ENCODE results near the gene F2RL2. TPM values are rescaled to one million over a fixed set of nuclear protein-coding genes. Genes with fewer than 3 reads are reported as not detected.

Gene F2RL2
- total RNA-seq, 1 donor from 2014 or later: 4.3 TPM

DNA sequence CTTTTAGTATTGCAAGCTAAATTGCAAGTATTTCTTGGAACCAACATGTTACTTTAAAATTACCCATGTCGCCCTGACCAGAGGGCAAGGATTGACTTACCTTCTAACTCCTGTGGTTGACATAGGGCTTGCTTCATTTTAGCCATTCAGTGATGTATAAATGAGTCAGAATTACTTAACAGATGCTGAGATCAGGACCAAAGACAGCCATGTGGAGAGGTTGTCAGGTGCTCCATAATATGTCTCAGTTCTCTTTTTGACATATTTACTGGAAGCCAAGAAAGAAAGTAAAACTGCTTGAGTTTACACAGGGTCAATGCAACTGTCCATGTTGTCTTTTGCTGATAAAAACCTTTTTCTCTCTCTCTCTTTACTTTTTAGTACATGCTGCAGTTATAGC is 33.2 kb downstream of the F2RL2 start:
- Histone ChIP-seq H3K27me3 (no peaks in the 10 kb centered on the region), H3K36me3 (no peaks in the 10 kb centered on the region), H3K79me2 (ENCODE audit: low read depth) (no peaks in the 10 kb centered on the region), H2AFZ (replicated peaks) (no peak overlapping the region), H3K4me2 (no peak overlapping the region), H3K9ac (no peak overlapping the region), H3K4me3 (no peak overlapping the region), H3F3A (ENCODE audit: low read depth) (no peaks in the 10 kb centered on the region), H3K27ac (no peak overlapping the region), H4K20me1 (ENCODE audit: low read depth) (no peaks in the 10 kb centered on the region), H3K9me3 (ENCODE audit: low read depth) (no peaks in the 10 kb centered on the region), H3K4me1 (no peaks in the 10 kb centered on the region)
- no peak for DNase-seq (ENCODE audit: low spot score)
- Mint-ChIP-seq H3K9me3 (no peaks in the 10 kb centered on the region), H3K27me3 (ENCODE audit: insufficient read depth, low read depth) (no peaks in the 10 kb centered on the region), H3K36me3 (peaks cover 4% of the 10 kb centered on the region), H3K4me1 (no peaks in the 10 kb centered on the region), H3K4me3 (no peak overlapping the region), H3K27ac (no peak overlapping the region)
- TF ChIP-seq CTCF (IDR thresholded peaks at IDR 0.05): no peak
- TF ChIP-seq EZH2phosphoT487 (IDR thresholded peaks at IDR 0.05): no peak
- no peak for TF ChIP-seq EZH2 (IDR thresholded peaks at IDR 0.05)

DNA sequence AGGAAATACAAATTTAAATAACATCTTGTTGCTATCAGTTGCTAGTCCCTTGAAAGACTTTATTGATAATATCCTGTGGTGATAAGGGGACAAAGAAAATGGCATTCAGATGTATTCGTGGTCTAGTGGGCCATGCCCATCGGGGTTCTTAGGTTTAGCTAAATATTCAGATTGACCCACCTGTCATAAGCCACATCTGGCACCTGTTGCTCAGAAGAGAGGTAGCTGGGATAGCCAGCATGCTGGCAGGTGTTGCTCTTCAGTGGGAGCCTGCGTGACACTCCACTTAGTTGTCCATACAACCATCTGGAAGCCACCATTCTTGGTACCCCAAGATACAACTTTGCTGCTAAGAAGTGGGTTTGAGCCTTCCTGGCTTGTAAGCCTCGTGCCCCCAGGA is 36.7 kb downstream of the F2RL2 start:
- no peaks in the 10 kb centered on the region for H3K36me3 Mint-ChIP-seq
- H3K9me3 ChIP-seq (ENCODE audit: low read depth): no peaks in the 10 kb centered on the region

GRCh38 chr5:76585783-76586217 is 37.4 kb downstream of the F2RL2 start:
- no peak overlapping the region for H3K4me3 Mint-ChIP-seq
- H4K20me1 ChIP-seq (ENCODE audit: low read depth): no peaks in the 10 kb centered on the region
- H3K4me2 ChIP-seq: no peak overlapping the region
- no peaks in the 10 kb centered on the region for H3K4me1 Mint-ChIP-seq
- TF ChIP-seq EZH2phosphoT487 (IDR thresholded peaks at IDR 0.05) (no peak), EZH2 (IDR thresholded peaks at IDR 0.05) (no peak), CTCF (IDR thresholded peaks at IDR 0.05) (no peak)
- H3K27ac Mint-ChIP-seq: no peak overlapping the region
- H3K9ac ChIP-seq: no peak overlapping the region
- H3F3A ChIP-seq (ENCODE audit: low read depth): no peaks in the 10 kb centered on the region
- H3K4me1 ChIP-seq: no peaks in the 10 kb centered on the region
- H3K27me3 ChIP-seq: no peaks in the 10 kb centered on the region
- no peaks in the 10 kb centered on the region for H3K79me2 ChIP-seq (ENCODE audit: low read depth)
- no peak overlapping the region for H3K27ac ChIP-seq
- H3K4me3 ChIP-seq: no peak overlapping the region
- no peak overlapping the region for H2AFZ ChIP-seq (replicated peaks)
- no peaks in the 10 kb centered on the region for H3K36me3 ChIP-seq
- H3K9me3 ChIP-seq (ENCODE audit: low read depth): no peaks in the 10 kb centered on the region
- H3K9me3 Mint-ChIP-seq: no peaks in the 10 kb centered on the region
- no peak for DNase-seq (ENCODE audit: low spot score)
- no peaks in the 10 kb centered on the region for H3K36me3 Mint-ChIP-seq
- no peaks in the 10 kb centered on the region for H3K27me3 Mint-ChIP-seq (ENCODE audit: insufficient read depth, low read depth)

More for the DNA sequence above, 36.7 kb downstream of the F2RL2 start:
- Mint-ChIP-seq H3K27me3 (ENCODE audit: insufficient read depth, low read depth) (no peaks in the 10 kb centered on the region), H3K27ac (no peak overlapping the region), H3K9me3 (no peaks in the 10 kb centered on the region), H3K4me3 (no peak overlapping the region), H3K4me1 (no peaks in the 10 kb centered on the region)
- H4K20me1 ChIP-seq (ENCODE audit: low read depth): no peaks in the 10 kb centered on the region
- no peak overlapping the region for H3K4me2 ChIP-seq
- no peaks in the 10 kb centered on the region for H3F3A ChIP-seq (ENCODE audit: low read depth)
- no peaks in the 10 kb centered on the region for H3K4me1 ChIP-seq
- H3K79me2 ChIP-seq (ENCODE audit: low read depth): no peaks in the 10 kb centered on the region
- H3K36me3 ChIP-seq: no peaks in the 10 kb centered on the region
- H3K27me3 ChIP-seq: no peaks in the 10 kb centered on the region
- no peak overlapping the region for H2AFZ ChIP-seq (replicated peaks)
- H3K27ac ChIP-seq: no peak overlapping the region
- no peak for DNase-seq (ENCODE audit: low spot score)
- TF ChIP-seq EZH2 (IDR thresholded peaks at IDR 0.05) (no peak), CTCF (IDR thresholded peaks at IDR 0.05) (no peak), EZH2phosphoT487 (IDR thresholded peaks at IDR 0.05) (no peak)
- H3K4me3 ChIP-seq: no peak overlapping the region
- no peak overlapping the region for H3K9ac ChIP-seq

All from neural progenitor cell (in vitro differentiated cells).